GM19372 (cell line): ENCODE data around the gene NKX1-1.

ENCODE experiments used
- ATAC-seq: cut with Tn5 transposase; IDR thresholded peaks from one replicate; pipeline ENCODE4 v1.9.1; 2021; ENCODE audit warnings: mild to moderate bottlenecking, low read depth, moderate library complexity; ENCODE audit not compliant: unreplicated experiment

NKX1-1 gene

GRCh38 chr4:1364217-1364616, 42.0 kb downstream of the NKX1-1 start:
- ATAC-seq = no peak

- no peak for ATAC-seq
Observed at GRCh38 chr4:1363513-1363912, 42.7 kb downstream of the NKX1-1 start.

- no peak for ATAC-seq
Observed at GRCh38 chr4:1362521-1362920, 43.7 kb downstream of the NKX1-1 start.

GRCh38 chr4:1362046-1362445, 44.2 kb downstream of the NKX1-1 start:
- ATAC-seq = no peak

GRCh38 chr4:1361431-1361830, 44.8 kb downstream of the NKX1-1 start:
- ATAC-seq = no peak

GRCh38 chr4:1360423-1361283, 45.6 kb downstream of the NKX1-1 start:
- no peak for ATAC-seq

- ATAC-seq = no peak
Observed at GRCh38 chr4:1359976-1360375, 46.3 kb downstream of the NKX1-1 start.

- no peak for ATAC-seq
Observed at GRCh38 chr4:1359144-1359501, 47.1 kb downstream of the NKX1-1 start.

GRCh38 chr4:1358421-1359143, 47.7 kb downstream of the NKX1-1 start:
- ATAC-seq = no peak

GRCh38 chr4:1357356-1358248, 48.6 kb downstream of the NKX1-1 start:
- no peak for ATAC-seq

GRCh38 chr4:1356181-1356998, 49.9 kb downstream of the NKX1-1 start:
- ATAC-seq = no peak

- no peak for ATAC-seq
Observed at GRCh38 chr4:1355378-1355777, 50.9 kb downstream of the NKX1-1 start.

GRCh38 chr4:1354983-1355275, 51.3 kb downstream of the NKX1-1 start:
- ATAC-seq = no peak

GRCh38 chr4:1354136-1354982, 51.9 kb downstream of the NKX1-1 start:
- no peak for ATAC-seq

GRCh38 chr4:1353186-1354055, 52.8 kb downstream of the NKX1-1 start:
- no peak for ATAC-seq
